CD4-positive, alpha-beta T cell treated with Interferon alpha-2 for 1 hour (primary cell): ENCODE results near the gene VTI1A.
A peak's percentile ranks its signal among the peaks of the same experiment; 100 is the strongest.
"Not testable (repeated sequence)": the region's sequence is repeated elsewhere in the genome, so short reads cannot be mapped to it uniquely, and the experiment has no call there.

Experiments used
- DNase-seq, 2 donors: peaks; one replicate each; pipeline ENCODE4 v3.0.0-alpha.2; 2020 to 2022

Gene VTI1A

DNA sequence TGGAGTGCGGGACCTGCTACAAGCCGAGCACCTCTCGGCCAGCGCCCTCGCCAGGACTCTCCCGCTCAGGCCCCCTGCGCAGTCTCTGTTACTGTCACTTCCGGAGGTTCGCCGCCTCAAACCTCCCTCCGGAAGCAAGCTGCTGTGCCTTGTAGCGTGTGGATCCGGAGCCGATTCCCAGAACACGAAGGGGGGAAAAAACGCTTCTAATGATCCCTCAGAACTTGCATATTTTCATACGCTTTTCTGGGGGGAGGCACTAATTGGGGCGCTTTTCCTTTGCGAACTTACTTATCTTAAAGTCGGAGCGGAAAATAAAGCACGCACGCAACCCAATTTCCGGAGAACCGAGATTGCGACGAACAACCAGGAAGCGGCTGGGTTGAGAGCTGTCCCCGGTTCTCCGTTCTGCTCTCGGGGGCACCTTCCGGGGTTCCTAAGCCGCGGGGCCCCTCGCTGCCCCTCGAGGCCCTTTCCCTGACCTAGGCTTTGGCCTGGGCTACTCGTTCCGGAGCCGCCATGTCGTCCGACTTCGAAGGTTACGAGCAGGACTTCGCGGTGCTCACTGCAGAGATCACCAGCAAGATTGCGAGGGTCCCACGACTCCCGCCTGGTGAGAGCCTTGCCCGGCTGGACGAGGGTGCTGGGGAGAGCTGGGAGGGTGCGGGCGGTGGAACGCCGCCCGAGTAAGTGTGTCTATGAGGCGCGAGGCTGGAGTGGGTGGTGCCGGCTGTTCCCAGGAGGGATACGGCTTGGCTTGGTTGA lies at the start of gene VTI1A, which contains the start of gene ZDHHC6:
VTI1A (plus strand) TSS at position 361 of the 765 bp plus-strand sequence; CDS start at position 520, 159 bp downstream.
ZDHHC6 (minus strand) TSS at position 60 of the 765 bp plus-strand sequence. CDS start 1,478 bp downstream, outside the sequence.
- peak; percentile 81 to 88 for DNase-seq

DNA sequence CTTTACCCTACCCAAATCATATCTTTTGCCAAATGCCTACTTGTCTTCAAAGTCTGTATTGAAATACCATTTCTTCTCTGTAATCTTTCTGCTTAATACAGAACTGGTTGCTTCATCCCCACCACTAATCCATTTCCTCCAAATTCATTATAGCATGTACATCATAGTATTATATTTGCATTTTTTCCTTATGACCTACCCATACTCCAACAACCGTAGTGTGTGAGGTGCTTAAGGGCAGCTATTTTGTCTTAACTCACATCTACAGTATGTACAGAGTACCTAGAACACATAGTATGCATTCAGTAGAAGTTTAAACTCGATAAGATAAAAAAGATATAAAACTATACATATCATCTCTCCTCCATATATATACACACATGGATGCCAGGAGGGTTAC lies 49.4 kb upstream of the VTI1A start:
- no peak for DNase-seq

DNA sequence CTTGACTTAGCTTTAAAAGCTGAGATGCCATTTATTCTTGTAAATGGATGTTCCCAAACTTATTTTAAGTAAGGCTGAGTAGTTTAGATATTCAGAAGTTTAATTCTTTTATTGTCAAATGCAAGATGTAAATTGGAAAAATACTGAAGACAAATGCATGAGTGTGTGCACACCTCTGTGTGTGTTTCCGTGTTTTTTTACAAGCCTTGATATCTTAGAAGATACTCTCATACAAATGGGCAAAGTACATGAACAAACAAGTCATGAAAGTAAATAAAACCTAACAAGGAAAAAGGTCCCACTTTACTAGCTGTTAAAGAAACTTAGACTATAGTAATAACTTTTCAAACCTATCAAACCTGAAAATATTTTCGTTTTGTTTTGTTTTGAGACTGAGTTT lies 44.1 kb upstream of the VTI1A start:
- DNase-seq = no peak

DNA sequence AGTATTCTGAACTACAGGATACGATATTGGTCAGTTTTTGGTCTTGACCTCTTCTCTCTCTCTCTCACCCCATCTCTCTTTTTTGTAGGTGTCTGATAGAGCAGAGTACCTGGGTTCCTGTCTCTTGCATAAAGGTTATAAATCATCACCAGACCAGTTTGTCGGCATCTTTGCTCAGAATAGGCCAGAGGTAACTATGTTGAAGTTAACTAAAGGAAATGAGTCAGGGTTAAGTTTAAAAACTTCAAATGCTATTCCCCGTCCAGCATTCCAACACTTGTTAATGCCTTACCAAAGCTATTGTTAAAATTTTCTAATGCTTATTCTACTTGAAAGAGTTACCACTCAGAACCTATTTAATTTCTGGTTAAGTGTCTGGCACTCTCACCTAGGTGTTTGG lies 42.4 kb upstream of the VTI1A start:
- no peak for DNase-seq

DNA sequence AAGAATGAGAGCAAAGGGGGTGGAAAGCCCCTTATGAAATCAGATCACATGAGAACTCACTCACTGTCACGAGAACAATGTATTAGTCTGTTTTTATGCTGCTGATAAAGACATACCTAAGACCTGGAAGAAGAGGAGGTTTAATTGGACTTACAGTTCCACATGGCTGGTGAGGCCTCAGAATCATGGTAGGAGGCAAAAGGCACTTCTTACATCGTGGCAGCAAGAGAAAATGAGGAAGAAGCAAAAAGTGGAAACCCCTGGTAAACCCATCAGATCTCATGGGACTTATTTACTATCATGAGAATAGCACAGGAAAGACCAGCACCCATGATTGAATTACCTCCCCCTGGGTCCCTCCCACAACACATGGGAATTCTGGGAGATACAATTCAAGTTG lies 40.2 kb upstream of the VTI1A start:
- DNase-seq = not testable (repeated sequence)

DNA sequence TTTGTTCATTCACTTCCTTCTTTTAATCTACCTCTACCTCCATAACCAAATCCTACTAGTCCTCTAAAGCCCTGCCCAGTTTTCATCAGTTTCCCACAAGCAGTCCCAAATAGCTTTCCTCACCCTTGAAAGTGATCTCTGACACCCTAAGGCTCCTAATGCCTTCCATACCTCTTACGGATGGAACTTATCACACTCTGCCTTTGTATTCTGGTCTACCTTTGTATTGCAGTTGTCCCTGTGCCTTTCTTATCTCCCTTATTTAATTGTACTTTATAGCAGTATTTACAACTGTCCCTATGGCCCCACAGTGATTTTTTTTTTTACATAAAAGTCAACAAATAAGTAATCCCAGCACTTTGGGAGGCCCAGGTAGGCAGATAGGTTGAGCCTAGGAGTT lies 39.3 kb upstream of the VTI1A start:
- DNase-seq = no peak

DNA sequence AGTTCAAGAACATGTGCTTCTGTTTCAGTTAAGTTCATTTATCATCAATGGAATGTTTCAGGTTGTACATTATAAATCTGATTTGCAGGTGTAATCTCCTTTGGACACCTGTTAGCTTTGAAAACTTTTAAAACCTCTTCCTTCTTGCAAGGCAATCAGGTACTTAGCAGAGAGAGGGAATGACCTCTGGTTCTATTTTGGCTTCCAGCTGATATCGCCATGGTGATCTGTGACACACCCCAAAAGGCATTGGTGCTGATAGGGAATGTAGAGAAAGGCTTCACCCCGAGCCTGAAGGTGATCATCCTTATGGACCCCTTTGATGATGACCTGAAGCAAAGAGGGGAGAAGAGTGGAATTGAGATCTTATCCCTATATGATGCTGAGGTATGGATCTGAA lies 37.7 kb upstream of the VTI1A start:
- no peak for DNase-seq

DNA sequence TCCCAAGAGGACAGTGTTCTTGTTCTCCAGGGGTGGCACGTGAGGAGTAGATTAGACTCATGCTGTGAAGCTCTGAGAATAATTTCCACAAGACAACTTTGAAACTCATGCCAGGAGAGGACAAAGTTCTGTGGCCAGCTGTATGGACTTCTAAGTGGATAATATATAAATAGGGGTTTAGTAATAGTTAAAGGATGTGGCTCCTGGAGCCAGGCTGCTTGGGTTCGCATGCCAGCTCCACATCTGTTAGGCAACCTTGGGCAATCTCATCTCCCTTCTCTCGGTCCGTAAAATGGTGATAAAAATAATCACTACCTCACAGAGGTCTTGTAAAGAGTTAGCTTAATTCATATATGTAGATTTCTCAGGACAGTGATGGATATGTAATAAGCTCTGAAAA lies 37.3 kb upstream of the VTI1A start:
- no peak for DNase-seq

DNA sequence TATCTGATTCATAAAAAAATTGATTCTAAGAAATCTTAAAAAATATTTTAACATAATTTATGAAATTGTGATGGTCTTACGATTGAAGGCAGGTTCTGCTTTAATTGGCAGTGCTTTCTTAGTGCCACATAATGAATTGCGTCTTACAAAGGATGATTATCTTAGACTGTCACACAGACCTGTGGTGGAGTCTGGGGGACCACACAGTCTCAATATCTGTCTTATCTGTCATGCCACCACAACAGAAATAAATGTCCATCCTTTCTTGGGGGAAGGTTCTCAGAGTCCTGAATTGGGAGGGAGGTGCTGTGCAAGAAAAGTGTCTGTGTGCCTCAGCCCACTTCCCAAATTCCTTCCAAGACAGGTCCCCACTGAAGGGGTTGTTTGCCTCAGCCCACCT lies 34.3 kb upstream of the VTI1A start:
- no peak for DNase-seq

DNA sequence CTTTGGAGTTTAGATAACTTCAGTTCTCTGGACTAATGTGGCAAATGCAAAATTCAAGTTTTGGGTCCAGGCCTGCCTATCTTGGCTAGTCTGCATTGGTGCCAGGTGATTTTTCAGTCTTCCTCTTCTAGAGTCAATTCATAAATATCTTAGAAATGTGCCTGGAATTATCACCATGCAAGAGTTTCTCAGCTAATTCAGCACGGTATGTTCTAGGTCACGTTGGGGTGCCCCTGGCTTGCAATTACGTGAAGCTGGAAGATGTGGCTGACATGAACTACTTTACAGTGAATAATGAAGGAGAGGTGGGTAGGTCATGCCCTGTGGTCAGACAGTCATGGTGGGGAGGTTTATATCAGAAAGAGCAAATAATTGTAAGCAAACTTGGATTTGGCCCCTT lies 25.3 kb upstream of the VTI1A start:
- DNase-seq = no peak

DNA sequence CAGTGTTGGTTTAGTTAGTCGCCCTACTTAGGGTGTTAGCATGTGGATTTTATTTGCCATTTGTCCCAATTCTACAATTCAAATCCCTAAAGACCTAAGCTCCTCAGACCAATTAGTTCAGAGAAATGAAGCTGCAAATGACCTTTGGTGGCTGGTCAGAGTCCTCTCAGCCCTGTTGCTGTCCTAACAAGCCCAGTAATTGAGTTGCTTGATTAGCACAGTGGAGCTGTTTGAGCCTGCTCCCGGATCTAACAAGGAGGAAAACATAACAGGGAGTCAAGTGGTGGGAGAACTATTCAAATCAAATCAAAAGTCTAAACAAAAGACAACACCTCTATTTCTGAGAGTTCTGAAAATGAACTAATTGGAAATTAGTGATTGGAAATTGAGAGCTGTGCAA lies 22.4 kb upstream of the VTI1A start:
- no peak for DNase-seq

DNA sequence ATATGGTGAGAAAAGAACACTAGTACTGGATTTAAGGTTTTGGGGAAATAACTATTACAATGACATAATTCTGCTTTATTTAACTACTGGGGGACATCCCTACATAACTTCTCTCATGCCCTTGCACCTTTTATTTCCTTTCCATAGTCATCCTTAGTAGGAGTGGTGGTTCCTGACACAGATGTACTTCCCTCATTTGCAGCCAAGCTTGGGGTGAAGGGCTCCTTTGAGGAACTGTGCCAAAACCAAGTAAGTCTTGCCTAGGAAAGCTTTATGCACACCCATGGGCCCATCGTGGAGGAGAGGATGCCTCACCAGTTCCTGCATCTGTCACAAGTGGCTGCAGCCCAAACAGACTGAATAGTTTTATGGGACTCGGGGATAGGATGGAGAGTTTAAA lies 20.9 kb upstream of the VTI1A start:
- no peak for DNase-seq

DNA sequence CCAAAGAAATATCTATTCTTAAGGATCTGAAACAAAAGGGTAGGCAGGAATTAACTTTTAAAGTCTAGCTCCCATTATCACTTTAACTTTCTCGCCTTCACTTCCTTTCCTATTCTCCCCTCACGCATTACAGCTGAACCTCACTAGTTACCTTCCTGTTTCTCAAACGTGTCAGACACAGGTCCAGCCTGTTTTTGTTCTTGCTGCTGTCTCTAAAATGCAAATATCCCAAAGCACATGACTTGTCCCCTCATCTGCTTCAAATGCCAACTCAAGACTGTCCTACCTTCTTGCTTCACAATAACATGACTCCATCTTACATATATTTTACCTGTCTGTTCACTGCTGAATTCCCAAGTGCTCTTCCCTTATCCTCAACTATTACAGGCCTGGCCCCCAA lies 17.9 kb upstream of the VTI1A start:
- no peak for DNase-seq

DNA sequence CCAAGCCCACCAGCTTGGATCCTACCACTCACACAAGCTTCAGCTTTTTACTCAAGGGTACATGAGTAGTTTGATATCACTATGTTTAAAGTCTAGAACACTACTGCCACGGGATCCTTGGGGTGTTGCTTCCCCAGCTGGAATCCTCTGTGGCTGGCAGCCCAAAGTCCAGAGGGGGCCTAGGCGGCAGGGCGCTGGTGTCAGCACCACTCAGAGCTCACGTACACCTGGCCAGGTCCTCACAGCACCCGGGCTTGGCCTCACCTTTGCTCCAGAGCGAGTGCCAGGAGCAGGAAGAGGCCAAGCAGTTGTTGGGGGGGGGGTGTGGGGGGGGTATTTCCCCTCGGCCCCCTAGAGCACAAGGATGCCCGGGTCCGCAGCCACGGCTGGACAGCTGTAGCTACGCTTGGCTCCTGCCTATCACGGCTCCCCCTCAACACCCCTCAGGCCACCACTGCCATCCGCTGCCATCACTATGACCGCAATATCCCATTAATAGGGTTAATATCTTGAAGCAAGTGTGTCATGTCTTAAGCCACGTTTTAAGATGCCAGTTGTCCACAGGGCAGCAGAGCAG lies 17.3 kb upstream of the VTI1A start:
- DNase-seq = no peak

DNA sequence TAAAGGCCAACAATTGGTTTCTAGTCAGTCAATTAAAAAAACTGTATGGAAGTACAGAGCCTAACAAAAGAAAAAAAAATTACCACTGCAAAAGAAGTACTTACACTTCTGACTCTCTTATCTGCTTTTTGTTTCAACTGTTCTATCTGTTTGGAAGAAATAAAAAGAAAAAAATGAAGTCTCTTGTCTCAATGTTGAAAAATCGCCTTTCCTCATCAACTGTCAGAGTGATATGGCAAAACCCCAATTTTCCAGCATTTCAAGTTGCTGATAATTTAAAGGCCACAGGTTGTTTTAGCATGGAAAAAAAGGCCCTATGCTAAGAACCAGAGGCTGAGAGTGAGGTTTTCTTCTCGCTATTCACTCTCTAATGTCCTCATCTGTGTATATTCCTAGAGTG lies 13.9 kb upstream of the VTI1A start:
- DNase-seq = no peak

DNA sequence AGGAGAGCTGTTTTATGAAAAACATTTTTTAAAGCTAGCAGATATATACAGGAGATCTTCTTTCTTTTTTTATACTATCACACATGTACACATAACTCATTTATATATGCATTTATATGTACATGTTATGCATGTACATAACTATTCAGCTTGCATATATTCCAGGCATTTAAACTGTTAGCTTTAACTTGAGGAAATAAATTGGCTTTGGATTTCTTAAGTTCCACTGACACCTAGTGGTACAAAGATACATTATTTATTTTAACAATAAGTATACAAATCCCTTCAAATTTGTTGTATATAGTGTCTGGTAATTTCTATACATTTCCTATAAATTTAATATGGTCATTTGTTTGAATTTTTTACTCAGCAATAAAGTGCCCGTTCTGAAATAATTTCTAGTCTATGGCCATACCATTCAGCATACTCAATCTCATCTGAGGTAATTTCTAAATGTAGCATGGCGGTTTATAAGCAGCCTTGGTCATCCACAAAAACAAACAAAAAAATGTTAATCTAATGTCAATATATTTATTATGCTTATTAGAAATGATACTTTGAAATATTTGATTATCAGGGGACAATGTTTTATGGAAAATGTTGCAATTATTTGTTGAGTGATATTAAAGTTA lies 11.9 kb upstream of the VTI1A start:
- peak in 1 of 2 donors; percentile 32 for DNase-seq

DNA sequence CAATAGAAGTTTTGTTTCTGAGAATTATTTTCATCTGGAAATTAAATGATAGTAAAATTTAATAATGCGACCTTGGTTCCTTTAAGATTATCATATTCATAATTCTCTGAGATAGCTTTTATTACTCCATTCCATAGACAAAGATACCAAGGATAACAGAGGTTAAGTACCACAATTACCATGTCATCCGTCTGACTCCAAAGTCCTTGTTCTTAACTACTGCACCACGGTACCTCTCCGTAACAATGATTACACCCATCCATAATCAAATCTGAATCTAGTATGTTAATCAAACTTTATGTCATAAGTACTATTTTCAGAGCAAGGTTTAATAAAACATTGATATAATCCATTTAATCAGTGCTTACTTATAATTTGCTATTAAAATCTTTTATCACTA lies 8.7 kb upstream of the VTI1A start:
- no peak for DNase-seq

DNA sequence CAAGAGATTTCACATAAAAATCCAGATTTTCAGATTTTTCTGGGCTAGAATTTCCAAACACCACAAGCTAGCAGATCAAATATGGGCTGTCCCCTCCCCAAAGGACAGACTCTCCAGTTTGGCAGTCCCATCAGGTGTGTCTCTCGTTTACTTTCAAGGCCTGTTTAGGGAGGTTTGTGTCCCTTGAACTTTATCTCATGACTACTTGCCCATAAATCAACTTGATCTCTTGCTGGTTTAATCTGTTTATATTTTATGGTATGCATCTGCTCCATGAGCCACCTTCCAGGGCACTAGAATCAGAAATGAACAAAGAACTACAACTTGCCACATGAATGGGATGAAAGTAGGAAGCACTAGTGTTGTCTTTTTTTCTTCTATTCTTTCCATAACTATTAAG lies 5.5 kb upstream of the VTI1A start:
- DNase-seq = no peak

DNA sequence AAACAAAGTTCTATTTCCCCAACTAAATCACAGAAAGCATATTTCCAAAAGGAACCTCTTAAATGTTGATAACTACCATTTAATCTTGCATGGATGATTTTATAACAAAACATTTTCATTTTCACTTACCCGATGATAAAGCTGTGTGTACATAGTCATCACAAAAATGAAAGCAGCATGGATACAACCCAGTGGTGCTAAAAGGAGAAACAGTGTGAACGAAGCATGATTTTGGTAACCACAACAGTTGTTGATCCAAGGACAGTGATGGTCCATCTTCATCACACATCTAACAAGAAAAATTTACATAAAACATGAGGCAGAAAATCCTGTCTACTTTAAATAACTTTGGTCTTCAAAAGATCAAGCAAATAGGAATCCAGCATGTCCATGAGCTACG lies 5.0 kb upstream of the VTI1A start:
- no peak for DNase-seq

DNA sequence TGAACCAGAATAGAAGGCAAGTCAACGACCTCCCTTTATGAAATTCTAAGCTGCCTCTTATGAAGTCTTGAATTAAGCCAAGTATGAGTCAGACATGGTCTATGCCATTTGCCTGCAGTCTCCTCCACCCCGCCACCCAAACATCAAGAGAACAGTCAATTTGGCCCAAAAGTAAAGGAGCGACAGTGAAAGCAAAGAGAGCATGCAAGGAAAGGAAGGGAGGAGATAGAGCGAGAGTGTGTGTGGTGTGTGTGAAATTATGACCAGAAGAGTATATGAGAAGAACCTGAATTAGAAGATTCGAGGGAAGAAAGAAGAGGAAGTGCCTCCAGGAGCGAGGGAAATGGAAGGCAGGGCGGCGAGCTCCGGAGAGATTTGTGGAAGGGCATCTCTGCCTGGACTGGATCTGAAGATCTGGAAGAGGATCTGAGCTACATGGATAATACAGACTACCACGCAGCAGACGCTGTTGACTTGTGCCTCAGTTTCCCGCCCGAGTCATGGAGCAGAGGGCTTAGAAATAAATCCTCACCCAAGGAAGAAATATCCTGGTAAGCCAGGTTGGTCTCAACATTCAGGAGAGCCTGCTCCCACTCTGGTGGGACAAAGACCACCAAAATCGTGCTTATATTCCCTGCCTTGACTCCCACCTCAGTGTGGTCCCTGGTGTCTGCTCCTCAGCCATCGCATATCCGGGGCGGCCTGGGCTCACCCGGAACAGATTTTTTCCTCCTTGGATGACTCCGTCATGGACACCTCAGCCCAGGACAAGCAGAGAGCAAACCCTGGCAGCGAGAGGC lies 760 bp upstream of the VTI1A start:
- peak in 1 of 2 donors; percentile 13 for DNase-seq

DNA sequence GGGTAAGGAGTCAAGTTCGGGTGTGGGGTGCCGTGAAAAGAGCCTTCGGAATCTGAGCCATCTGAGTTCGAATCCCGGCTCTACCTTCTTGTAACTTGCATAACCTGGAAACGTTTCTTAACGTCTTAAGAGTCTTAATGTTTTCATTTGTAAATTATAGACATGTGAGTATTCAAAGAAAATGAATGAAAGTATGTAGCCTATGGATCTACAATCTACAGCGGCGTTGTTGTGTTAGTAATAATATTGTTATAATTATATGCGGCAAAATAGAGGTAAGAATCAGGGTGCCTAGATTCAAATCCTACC lies 559 bp downstream of the VTI1A start:
- DNase-seq = no peak

DNA sequence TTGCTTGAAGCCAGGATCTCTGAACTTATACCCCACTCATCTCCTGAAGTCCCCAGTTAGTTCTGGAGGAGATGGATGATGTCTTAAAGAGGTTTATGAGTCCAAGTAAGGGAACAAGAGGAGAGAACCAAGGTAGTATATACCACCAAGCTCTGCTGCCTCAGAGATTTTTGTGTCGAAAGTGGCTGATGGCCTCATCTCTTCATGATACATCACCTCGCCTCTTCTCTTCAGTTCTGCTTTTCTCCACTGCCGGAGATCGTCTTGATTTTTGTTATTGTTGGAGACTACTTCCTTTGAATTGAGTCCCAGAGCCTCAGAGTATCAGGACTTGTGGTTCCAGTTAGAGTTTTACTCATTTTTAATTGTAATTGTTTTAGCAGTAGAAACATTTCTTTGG lies 1.9 kb downstream of the VTI1A start:
- DNase-seq = no peak

DNA sequence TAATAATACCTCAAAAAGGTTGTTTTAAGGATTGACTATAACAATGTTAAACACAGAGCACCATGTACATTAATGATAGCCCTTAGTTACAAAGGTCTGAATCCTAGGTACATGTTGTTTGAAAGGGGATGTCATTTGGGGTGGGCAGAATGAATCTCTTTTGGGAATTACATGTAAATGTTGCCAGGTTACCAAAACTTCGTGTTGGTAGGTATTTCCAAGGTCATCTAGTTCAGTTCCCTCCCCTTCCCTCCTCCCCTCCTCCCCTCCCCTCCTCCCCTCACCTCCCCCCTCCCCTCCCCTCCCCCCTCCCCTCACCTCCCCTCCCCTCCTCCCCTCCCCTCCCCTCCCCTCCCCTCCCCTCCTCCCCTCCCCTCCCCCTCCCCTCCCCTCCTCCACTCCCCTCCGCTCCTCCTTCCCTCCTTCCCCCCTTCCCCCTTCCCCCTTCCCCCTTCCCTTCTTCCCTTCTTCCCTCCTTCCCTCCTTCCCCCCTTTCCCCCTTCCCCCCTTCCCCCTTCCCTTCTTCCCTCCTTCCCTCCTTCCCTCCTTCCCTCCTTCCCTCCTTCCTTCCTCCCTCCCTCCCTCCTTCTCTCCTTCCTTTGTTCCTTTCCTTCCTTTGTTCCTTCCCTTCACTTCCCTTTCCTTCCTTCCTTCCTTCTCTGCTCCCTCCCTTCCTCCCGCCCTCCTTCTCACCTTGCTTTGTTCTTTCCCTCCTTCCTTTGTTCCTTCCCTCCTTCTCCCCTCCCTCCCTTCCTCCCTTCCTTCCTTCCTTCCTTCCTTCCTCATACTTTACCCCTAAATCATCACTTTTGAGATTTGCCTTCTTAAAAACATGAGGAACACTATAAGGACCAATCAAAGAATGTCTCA lies 8.1 kb downstream of the VTI1A start:
- DNase-seq = no peak
